Activated naive CD8-positive, alpha-beta T cell (primary cell): ENCODE measurements around the gene LASP1.
"Not testable (repeated sequence)": the region's sequence is repeated elsewhere in the genome, so short reads cannot be mapped to it uniquely, and the experiment has no call there.

ENCODE experiments used
- H3K27ac Mint-ChIP-seq: one replicate; pipeline ENCODE4 v1.8.0; 2021; ENCODE audit warnings: mixed read lengths
- H3K27me3 Mint-ChIP-seq: one replicate; pipeline ENCODE4 v1.8.0; 2021; ENCODE audit warnings: mixed read lengths
- H3K36me3 Mint-ChIP-seq: one replicate; pipeline ENCODE4 v1.8.0; 2021; ENCODE audit warnings: mixed read lengths
- H3K4me1 Mint-ChIP-seq: one replicate; pipeline ENCODE4 v1.8.0; 2021; ENCODE audit warnings: low read depth, mixed read lengths
- H3K4me3 Mint-ChIP-seq: one replicate; pipeline ENCODE4 v1.8.0; 2021; ENCODE audit warnings: mild to moderate bottlenecking, mixed read lengths
- H3K9me3 Mint-ChIP-seq: one replicate; pipeline ENCODE4 v1.8.0; 2021; ENCODE audit warnings: low read depth, mixed read lengths

Gene LASP1

GRCh38 chr17:38953800-38954199 lies 83.9 kb downstream of the LASP1 start:
- H3K27me3 Mint-ChIP-seq, H3K4me3 Mint-ChIP-seq, H3K36me3 Mint-ChIP-seq, H3K9me3 Mint-ChIP-seq, H3K27ac Mint-ChIP-seq: not testable (repeated sequence)
- H3K4me1 Mint-ChIP-seq, result peaks cover 12% of the 10 kb centered on the region

- Mint-ChIP-seq H3K9me3 (no peaks in the 10 kb centered on the region), H3K27me3 (no peaks in the 10 kb centered on the region), H3K36me3 (no peaks in the 10 kb centered on the region), H3K27ac (peak overlapping the region; percentile 41), H3K4me3 (no peak overlapping the region), H3K4me1 (peaks cover 32% of the 10 kb centered on the region)
These were observed 88.5 kb downstream of the LASP1 start for GRCh38 chr17:38958326-38958725.

GRCh38 chr17:38958756-38959155 lies 88.9 kb downstream of the LASP1 start:
- Mint-ChIP-seq H3K9me3 (no peaks in the 10 kb centered on the region), H3K27me3 (no peaks in the 10 kb centered on the region), H3K4me3 (no peak overlapping the region), H3K27ac (no peak overlapping the region), H3K36me3 (no peaks in the 10 kb centered on the region), H3K4me1 (peaks cover 32% of the 10 kb centered on the region)

- H3K36me3 Mint-ChIP-seq, result no peaks in the 10 kb centered on the region
- H3K9me3 Mint-ChIP-seq, result no peaks in the 10 kb centered on the region
- no peak overlapping the region for H3K4me3 Mint-ChIP-seq
- peak overlapping the region; percentile 58 for H3K27ac Mint-ChIP-seq
- no peaks in the 10 kb centered on the region for H3K27me3 Mint-ChIP-seq
- H3K4me1 Mint-ChIP-seq, result peaks cover 32% of the 10 kb centered on the region
These were observed 89.7 kb downstream of the LASP1 start for GRCh38 chr17:38959508-38959907.

- Mint-ChIP-seq H3K27ac (no peak overlapping the region), H3K4me3 (no peak overlapping the region), H3K4me1 (peaks cover 32% of the 10 kb centered on the region), H3K36me3 (no peaks in the 10 kb centered on the region), H3K27me3 (no peaks in the 10 kb centered on the region), H3K9me3 (no peaks in the 10 kb centered on the region)
These were observed 90.5 kb downstream of the LASP1 start for GRCh38 chr17:38960402-38960801.

- H3K4me3 Mint-ChIP-seq, result peak overlapping the region; percentile 15
- H3K4me1 Mint-ChIP-seq, result peaks cover 32% of the 10 kb centered on the region
- no peaks in the 10 kb centered on the region for H3K9me3 Mint-ChIP-seq
- H3K36me3 Mint-ChIP-seq, result no peaks in the 10 kb centered on the region
- no peaks in the 10 kb centered on the region for H3K27me3 Mint-ChIP-seq
- H3K27ac Mint-ChIP-seq, result peak overlapping the region; percentile 59
These were observed 91.6 kb downstream of the LASP1 start for GRCh38 chr17:38961413-38961812.

GRCh38 chr17:38967290-38967738 lies 97.5 kb downstream of the LASP1 start, which contains the start of gene FBXO47:
Gene FBXO47 (minus strand): TSS chr17:38967403. CDS start chr17:38963025, 4,378 bp downstream.
- Mint-ChIP-seq H3K4me1 (peaks cover 16% of the 10 kb centered on the region), H3K9me3 (no peaks in the 10 kb centered on the region), H3K27ac (peak within 1 kb of the TSS; percentile 89), H3K36me3 (no peaks in the 10 kb centered on the region), H3K27me3 (no peaks in the 10 kb centered on the region), H3K4me3 (peak within 1 kb of the TSS; percentile 81)

GRCh38 chr17:38969281-38969680 lies 99.4 kb downstream of the LASP1 start:
- Mint-ChIP-seq H3K27me3 (no peaks in the 10 kb centered on the region), H3K9me3 (no peaks in the 10 kb centered on the region), H3K4me1 (peaks cover 16% of the 10 kb centered on the region), H3K27ac (no peak overlapping the region), H3K36me3 (no peaks in the 10 kb centered on the region), H3K4me3 (no peak overlapping the region)

GRCh38 chr17:38970128-38970527 lies 100.3 kb downstream of the LASP1 start:
- H3K9me3 Mint-ChIP-seq, result no peaks in the 10 kb centered on the region
- peaks cover 16% of the 10 kb centered on the region for H3K4me1 Mint-ChIP-seq
- no peak overlapping the region for H3K27ac Mint-ChIP-seq
- H3K4me3 Mint-ChIP-seq, result no peak overlapping the region
- H3K27me3 Mint-ChIP-seq, result no peaks in the 10 kb centered on the region
- H3K36me3 Mint-ChIP-seq, result no peaks in the 10 kb centered on the region

GRCh38 chr17:38970804-38971203 lies 100.9 kb downstream of the LASP1 start:
- Mint-ChIP-seq H3K36me3 (no peaks in the 10 kb centered on the region), H3K4me3 (no peak overlapping the region), H3K27me3 (no peaks in the 10 kb centered on the region), H3K27ac (no peak overlapping the region), H3K4me1 (peaks cover 18% of the 10 kb centered on the region), H3K9me3 (no peaks in the 10 kb centered on the region)
